SK-N-SH (cell line): ENCODE measurements around the gene SKIDA1.

Source experiments
- EP300 ChIP-seq, 2 experiments: IDR thresholded peaks; 2 replicates each; pipeline versions ENCODE4 v1.4.0 to v1.6.1; 2012; ENCODE audit warnings: borderline replicate concordance in 1 of 2, low read depth in 1 of 2, low read length in 1 of 2
- FOXM1 ChIP-seq: IDR thresholded peaks from 2 replicates; pipeline ENCODE4 v1.4.0; 2012; ENCODE audit warnings: low read depth, mild to moderate bottlenecking
- GATA2 ChIP-seq: sonication (generic); formaldehyde crosslinking; IDR thresholded peaks from 2 replicates; pipeline ENCODE4 v1.5.0; 2020; ENCODE audit warnings: mild to moderate bottlenecking, missing genetic modification reagents
- MEF2A ChIP-seq: IDR thresholded peaks from 2 replicates; pipeline ENCODE4 v1.4.0; 2012; ENCODE audit warnings: low read depth, borderline replicate concordance
- RAD21 ChIP-seq: IDR thresholded peaks from 2 replicates; pipeline ENCODE4 v1.6.1; 2012; ENCODE audit warnings: mild to moderate bottlenecking, low read length
- YY1 ChIP-seq: IDR thresholded peaks from 2 replicates; pipeline ENCODE4 v1.4.0; 2012; ENCODE audit warnings: low read depth, mild to moderate bottlenecking
- TF ChIP-seq, protein P1 (sequence below): fragments of 150-350 bp; IDR thresholded peaks from 2 replicates; pipeline ENCODE4 v1.6.1; 2017; ENCODE audit warnings: antibody characterized with exemption, low read length, low read depth, borderline replicate concordance
- TF ChIP-seq, protein P2 (sequence below): fragments of 200-600 bp; sonication (generic); IDR thresholded peaks from 2 replicates; pipeline ENCODE4 v1.6.1; 2017; ENCODE audit warnings: antibody characterized with exemption, mild to moderate bottlenecking, moderate library complexity
- TF ChIP-seq, protein P3 (sequence below): IDR thresholded peaks from 2 replicates; pipeline ENCODE4 v1.6.1; 2012; ENCODE audit warnings: mild to moderate bottlenecking, low read depth, low read length, moderate library complexity

DNA sequence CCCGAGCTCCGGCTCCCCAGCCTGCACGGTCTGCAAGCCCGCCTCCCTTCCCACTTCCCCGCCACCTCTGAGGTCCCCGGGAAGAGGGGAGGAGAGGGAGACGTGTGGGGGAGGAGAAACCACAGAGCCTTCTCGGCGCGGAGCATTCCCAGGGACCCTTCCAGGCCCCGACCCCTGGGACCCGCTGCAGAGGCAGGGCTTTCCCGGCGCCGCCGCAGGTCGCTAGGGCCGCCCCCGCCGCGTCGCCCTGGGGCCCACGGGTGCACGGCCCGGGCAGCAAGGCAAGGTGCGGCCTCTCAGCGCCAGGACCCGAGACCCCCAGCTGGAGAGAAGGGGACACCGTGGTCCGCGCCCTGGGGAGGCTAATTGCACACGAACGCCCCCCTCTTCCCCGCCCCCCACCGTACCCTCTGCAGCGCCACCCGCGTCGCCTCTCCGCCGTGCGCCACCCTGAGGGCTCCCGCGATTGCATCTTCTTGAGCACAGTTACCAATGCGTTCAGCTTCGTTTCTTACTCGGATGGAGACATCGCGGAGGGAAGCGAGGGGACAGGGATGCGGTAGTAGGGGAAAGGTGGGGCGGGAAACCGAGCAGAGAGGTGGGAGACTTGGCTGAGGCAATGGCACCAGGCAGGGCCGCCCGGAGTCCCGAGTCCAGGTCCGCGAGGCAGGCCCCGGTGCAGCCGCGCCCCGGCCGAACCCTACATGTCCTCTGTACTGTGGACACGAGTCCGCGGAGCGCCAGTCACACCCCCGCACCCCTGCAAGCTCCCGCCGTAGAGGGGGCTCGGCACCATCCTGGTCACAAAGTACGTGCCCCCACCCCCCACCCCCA lies 28.9 kb downstream of the SKIDA1 start:
- TF ChIP-seq, protein P1, sequence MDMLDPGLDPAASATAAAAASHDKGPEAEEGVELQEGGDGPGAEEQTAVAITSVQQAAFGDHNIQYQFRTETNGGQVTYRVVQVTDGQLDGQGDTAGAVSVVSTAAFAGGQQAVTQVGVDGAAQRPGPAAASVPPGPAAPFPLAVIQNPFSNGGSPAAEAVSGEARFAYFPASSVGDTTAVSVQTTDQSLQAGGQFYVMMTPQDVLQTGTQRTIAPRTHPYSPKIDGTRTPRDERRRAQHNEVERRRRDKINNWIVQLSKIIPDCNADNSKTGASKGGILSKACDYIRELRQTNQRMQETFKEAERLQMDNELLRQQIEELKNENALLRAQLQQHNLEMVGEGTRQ = no peak
- TF ChIP-seq, protein P2, sequence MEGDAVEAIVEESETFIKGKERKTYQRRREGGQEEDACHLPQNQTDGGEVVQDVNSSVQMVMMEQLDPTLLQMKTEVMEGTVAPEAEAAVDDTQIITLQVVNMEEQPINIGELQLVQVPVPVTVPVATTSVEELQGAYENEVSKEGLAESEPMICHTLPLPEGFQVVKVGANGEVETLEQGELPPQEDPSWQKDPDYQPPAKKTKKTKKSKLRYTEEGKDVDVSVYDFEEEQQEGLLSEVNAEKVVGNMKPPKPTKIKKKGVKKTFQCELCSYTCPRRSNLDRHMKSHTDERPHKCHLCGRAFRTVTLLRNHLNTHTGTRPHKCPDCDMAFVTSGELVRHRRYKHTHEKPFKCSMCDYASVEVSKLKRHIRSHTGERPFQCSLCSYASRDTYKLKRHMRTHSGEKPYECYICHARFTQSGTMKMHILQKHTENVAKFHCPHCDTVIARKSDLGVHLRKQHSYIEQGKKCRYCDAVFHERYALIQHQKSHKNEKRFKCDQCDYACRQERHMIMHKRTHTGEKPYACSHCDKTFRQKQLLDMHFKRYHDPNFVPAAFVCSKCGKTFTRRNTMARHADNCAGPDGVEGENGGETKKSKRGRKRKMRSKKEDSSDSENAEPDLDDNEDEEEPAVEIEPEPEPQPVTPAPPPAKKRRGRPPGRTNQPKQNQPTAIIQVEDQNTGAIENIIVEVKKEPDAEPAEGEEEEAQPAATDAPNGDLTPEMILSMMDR = peak; percentile 58
- TF ChIP-seq YY1 (no peak), FOXM1 (no peak), MEF2A (no peak), GATA2 (CRISPR knock-in tag) (no peak; the same call in none of the 2 replicates), RAD21 (no peak), EP300 (IDR thresholded peaks at IDR 0.05; ENCODE audit: borderline replicate concordance in 1 of 2, low read depth in 1 of 2, low read length in 1 of 2) (no peak)
- TF ChIP-seq, protein P3, sequence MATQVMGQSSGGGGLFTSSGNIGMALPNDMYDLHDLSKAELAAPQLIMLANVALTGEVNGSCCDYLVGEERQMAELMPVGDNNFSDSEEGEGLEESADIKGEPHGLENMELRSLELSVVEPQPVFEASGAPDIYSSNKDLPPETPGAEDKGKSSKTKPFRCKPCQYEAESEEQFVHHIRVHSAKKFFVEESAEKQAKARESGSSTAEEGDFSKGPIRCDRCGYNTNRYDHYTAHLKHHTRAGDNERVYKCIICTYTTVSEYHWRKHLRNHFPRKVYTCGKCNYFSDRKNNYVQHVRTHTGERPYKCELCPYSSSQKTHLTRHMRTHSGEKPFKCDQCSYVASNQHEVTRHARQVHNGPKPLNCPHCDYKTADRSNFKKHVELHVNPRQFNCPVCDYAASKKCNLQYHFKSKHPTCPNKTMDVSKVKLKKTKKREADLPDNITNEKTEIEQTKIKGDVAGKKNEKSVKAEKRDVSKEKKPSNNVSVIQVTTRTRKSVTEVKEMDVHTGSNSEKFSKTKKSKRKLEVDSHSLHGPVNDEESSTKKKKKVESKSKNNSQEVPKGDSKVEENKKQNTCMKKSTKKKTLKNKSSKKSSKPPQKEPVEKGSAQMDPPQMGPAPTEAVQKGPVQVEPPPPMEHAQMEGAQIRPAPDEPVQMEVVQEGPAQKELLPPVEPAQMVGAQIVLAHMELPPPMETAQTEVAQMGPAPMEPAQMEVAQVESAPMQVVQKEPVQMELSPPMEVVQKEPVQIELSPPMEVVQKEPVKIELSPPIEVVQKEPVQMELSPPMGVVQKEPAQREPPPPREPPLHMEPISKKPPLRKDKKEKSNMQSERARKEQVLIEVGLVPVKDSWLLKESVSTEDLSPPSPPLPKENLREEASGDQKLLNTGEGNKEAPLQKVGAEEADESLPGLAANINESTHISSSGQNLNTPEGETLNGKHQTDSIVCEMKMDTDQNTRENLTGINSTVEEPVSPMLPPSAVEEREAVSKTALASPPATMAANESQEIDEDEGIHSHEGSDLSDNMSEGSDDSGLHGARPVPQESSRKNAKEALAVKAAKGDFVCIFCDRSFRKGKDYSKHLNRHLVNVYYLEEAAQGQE = no peak
